Gastroesophageal sphincter (tissue), 4 donors: ENCODE measurements around the gene SLAMF7. TPM values are rescaled to one million over a fixed set of nuclear protein-coding genes. Genes with fewer than 3 reads are reported as not detected.

Experiments used
- ATAC-seq: fragments of 150-250 bp; one replicate; pipeline ENCODE4 v1.9.1; 2016; ENCODE audit warnings: mild to moderate bottlenecking, moderate library complexity
- H3K27ac ChIP-seq, 4 donors: fragments of 200-600 bp; sonication (generic) in 3 of 4; 1 replicate in 3 of 4; 2 replicates in 1 of 4; pipeline ENCODE4 v1.5.1; 2016 to 2019
- H3K27me3 ChIP-seq: fragments of 200-600 bp; sonication (generic); one replicate; pipeline ENCODE4 v1.5.1; 2019
- H3K36me3 ChIP-seq, 2 donors: fragments of 200-600 bp; sonication (generic); one replicate each; pipeline ENCODE4 v1.5.1; 2019; ENCODE audit warnings: control low read depth in 1 of 2
- H3K4me1 ChIP-seq, 3 donors: fragments of 200-600 bp; sonication (generic); 1 replicate in 2 of 3; 2 replicates in 1 of 3; pipeline ENCODE4 v1.5.1; 2016 to 2019; ENCODE audit warnings: control low read depth in 2 of 3
- H3K4me3 ChIP-seq, 2 donors: fragments of 200-600 bp; sonication (generic); one replicate each; pipeline ENCODE4 v1.5.1; 2019; ENCODE audit warnings: mild to moderate bottlenecking in 1 of 2, moderate library complexity in 1 of 2
- H3K9me3 ChIP-seq, 3 donors: fragments of 200-600 bp; sonication (generic); one replicate each; pipeline ENCODE4 v1.5.1; 2017 to 2019; ENCODE audit warnings: control low read depth in 2 of 3
- EP300 ChIP-seq: sonication (generic); formaldehyde crosslinking; IDR thresholded peaks from one replicate; pipeline ENCODE4 v1.6.1; 2017; ENCODE audit warnings: antibody characterized with exemption, mild to moderate bottlenecking
- POLR2A ChIP-seq, 2 donors: fragments of 450-650 bp; IDR thresholded peaks; one replicate each; pipeline ENCODE4 v1.6.1; 2017; ENCODE audit warnings: antibody characterized with exemption in 2 of 2, mild to moderate bottlenecking in 2 of 2, moderate library complexity in 1 of 2
- POLR2AphosphoS5 ChIP-seq: sonication (generic); formaldehyde crosslinking; IDR thresholded peaks from one replicate; pipeline ENCODE4 v1.6.1; 2017; ENCODE audit warnings: antibody characterized with exemption
- WGBS, 2 donors: methylation state at CpG; one replicate each; pipeline ENCODE4 v1.1.5; 2018; ENCODE audit warnings: low coverage in 1 of 2; 5-methylcytosine and 5-hydroxymethylcytosine counted together
- total RNA-seq, 4 donors: library from RNA; depleted of rRNA; stranded (reverse); fragments of >200 nt; gene quantifications; one replicate each; pipeline ENCODE4 v1.1.0, GENCODE V29; 2016
- TF ChIP-seq, protein P1 (sequence below), 4 experiments: fragments of 200-600 bp in 2 of 4; fragments of 450-650 bp in 2 of 4; sonication (generic) in 1 of 4; IDR thresholded peaks; one replicate each; pipeline ENCODE4 v1.5.1; 2017 to 2019; ENCODE audit warnings: antibody characterized with exemption in 4 of 4, mild to moderate bottlenecking in 2 of 4, moderate library complexity in 2 of 4

The SLAMF7 gene
- total RNA-seq, 4 donors from 2014 or later: 0.62 to 3.5 (median 0.67) TPM; not detected in 1

GRCh38 chr1:160797861-160798273 is 58.8 kb downstream of the SLAMF7 start:
- 25 to 39% methylated on average over 4 of the region's 4 CpGs for WGBS, 2 donors
- no peak for ATAC-seq
- H3K4me3 ChIP-seq: no peak overlapping the region
- H3K4me1 ChIP-seq: no peaks in the 10 kb centered on the region
- no peak overlapping the region for H3K27ac ChIP-seq
- TF ChIP-seq POLR2A (IDR thresholded peaks at IDR 0.05) (no peak), POLR2AphosphoS5 (no peak), EP300 (no peak)
- TF ChIP-seq, protein P1, sequence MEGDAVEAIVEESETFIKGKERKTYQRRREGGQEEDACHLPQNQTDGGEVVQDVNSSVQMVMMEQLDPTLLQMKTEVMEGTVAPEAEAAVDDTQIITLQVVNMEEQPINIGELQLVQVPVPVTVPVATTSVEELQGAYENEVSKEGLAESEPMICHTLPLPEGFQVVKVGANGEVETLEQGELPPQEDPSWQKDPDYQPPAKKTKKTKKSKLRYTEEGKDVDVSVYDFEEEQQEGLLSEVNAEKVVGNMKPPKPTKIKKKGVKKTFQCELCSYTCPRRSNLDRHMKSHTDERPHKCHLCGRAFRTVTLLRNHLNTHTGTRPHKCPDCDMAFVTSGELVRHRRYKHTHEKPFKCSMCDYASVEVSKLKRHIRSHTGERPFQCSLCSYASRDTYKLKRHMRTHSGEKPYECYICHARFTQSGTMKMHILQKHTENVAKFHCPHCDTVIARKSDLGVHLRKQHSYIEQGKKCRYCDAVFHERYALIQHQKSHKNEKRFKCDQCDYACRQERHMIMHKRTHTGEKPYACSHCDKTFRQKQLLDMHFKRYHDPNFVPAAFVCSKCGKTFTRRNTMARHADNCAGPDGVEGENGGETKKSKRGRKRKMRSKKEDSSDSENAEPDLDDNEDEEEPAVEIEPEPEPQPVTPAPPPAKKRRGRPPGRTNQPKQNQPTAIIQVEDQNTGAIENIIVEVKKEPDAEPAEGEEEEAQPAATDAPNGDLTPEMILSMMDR (IDR thresholded peaks at IDR 0.05): no peak
- H3K9me3 ChIP-seq: no peaks in the 10 kb centered on the region
- no peaks in the 10 kb centered on the region for H3K36me3 ChIP-seq
- H3K27me3 ChIP-seq: no peaks in the 10 kb centered on the region

GRCh38 chr1:160798439-160798838 is 59.4 kb downstream of the SLAMF7 start:
- WGBS, 2 donors: 80 to 85% methylated on average over 1 to 2 of the region's 2 CpGs
- no peak overlapping the region for H3K27ac ChIP-seq
- no peaks in the 10 kb centered on the region for H3K36me3 ChIP-seq
- H3K27me3 ChIP-seq: no peaks in the 10 kb centered on the region
- TF ChIP-seq EP300 (no peak), POLR2A (IDR thresholded peaks at IDR 0.05) (no peak), POLR2AphosphoS5 (no peak)
- TF ChIP-seq, protein P1 (IDR thresholded peaks at IDR 0.05): no peak
- no peaks in the 10 kb centered on the region for H3K4me1 ChIP-seq
- H3K4me3 ChIP-seq: no peak overlapping the region
- H3K9me3 ChIP-seq: no peaks in the 10 kb centered on the region
- ATAC-seq: no peak

- 88% methylated on average over 4 of the region's 5 CpGs; no CpG with 5 or more reads in 1 of the 2 donors for WGBS, 2 donors
Observed at GRCh38 chr1:160799641-160800040, 60.6 kb downstream of the SLAMF7 start.

GRCh38 chr1:160800142-160800541 is 61.1 kb downstream of the SLAMF7 start:
- H3K9me3 ChIP-seq: no peaks in the 10 kb centered on the region
- WGBS, 2 donors: 92 to 93% methylated on average over 1 of the region's 1 CpG
- no peaks in the 10 kb centered on the region for H3K4me1 ChIP-seq
- H3K27me3 ChIP-seq: no peaks in the 10 kb centered on the region
- H3K4me3 ChIP-seq: no peak overlapping the region
- ATAC-seq: no peak
- no peak overlapping the region for H3K27ac ChIP-seq
- H3K36me3 ChIP-seq: no peaks in the 10 kb centered on the region
- TF ChIP-seq, protein P1 (IDR thresholded peaks at IDR 0.05): no peak

More at GRCh38 chr1:160799641-160800040, 60.6 kb downstream of the SLAMF7 start:
- no peak for ATAC-seq
- Histone ChIP-seq H3K4me1 (no peaks in the 10 kb centered on the region), H3K27ac (no peak overlapping the region), H3K27me3 (no peaks in the 10 kb centered on the region), H3K36me3 (no peaks in the 10 kb centered on the region), H3K4me3 (no peak overlapping the region), H3K9me3 (no peaks in the 10 kb centered on the region)
- no peak for TF ChIP-seq POLR2AphosphoS5
- TF ChIP-seq, protein P1 (IDR thresholded peaks at IDR 0.05): no peak
- TF ChIP-seq EP300: no peak
- no peak for TF ChIP-seq POLR2A (IDR thresholded peaks at IDR 0.05)

DNA sequence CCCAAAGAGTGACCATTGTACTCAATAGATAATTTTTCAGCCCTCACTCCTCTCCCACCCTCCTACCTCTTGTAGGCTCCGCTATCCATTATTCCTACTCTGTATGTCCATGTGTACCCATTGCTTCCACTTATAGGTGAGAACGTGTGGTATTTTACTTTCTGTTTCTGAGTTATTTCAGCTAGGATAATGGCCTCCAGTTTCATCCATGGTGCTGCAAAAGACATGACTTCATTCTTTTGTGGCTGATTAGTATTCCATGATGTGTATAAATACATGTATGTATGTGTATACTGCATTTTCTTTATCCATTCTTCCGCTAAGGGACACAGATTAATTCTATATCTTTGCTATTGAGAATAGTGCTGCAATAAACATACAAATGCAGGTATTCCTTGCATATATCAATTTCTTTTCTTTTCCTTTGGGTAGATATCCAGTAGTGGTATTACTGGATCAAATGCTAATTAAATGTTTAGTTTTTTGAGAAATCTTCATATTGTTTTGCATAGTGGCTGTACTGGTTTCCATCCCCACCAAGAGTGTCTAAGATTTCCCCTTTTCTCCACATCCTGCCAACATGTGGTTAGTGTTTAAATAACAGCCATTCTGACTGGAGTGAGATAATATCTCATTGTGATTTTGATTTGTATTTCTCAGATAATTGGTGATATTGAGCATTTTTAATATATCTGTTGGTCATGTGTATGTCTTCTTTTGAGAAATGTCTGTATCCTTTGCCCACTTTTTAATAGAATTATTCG is 61.8 kb downstream of the SLAMF7 start:
- Histone ChIP-seq H3K27ac (no peak overlapping the region), H3K4me1 (no peaks in the 10 kb centered on the region), H3K27me3 (no peaks in the 10 kb centered on the region), H3K9me3 (no peaks in the 10 kb centered on the region), H3K36me3 (no peaks in the 10 kb centered on the region), H3K4me3 (no peak overlapping the region)
- ATAC-seq: no peak
- WGBS, 2 donors: 38 to 51% methylated on average over 4 of the region's 4 CpGs
- TF ChIP-seq EP300: no peak
- TF ChIP-seq, protein P1 (IDR thresholded peaks at IDR 0.05): no peak
- TF ChIP-seq POLR2A (IDR thresholded peaks at IDR 0.05): no peak
- TF ChIP-seq POLR2AphosphoS5: no peak
